GM19240 (cell line): ENCODE measurements around the gene PRPF40B.

Experiments used
- DNase-seq: peaks from one replicate; pipeline ENCODE4 v3.0.0; 2011; ENCODE audit warnings: low spot score; ENCODE audit not compliant: insufficient read length

PRPF40B gene

DNA sequence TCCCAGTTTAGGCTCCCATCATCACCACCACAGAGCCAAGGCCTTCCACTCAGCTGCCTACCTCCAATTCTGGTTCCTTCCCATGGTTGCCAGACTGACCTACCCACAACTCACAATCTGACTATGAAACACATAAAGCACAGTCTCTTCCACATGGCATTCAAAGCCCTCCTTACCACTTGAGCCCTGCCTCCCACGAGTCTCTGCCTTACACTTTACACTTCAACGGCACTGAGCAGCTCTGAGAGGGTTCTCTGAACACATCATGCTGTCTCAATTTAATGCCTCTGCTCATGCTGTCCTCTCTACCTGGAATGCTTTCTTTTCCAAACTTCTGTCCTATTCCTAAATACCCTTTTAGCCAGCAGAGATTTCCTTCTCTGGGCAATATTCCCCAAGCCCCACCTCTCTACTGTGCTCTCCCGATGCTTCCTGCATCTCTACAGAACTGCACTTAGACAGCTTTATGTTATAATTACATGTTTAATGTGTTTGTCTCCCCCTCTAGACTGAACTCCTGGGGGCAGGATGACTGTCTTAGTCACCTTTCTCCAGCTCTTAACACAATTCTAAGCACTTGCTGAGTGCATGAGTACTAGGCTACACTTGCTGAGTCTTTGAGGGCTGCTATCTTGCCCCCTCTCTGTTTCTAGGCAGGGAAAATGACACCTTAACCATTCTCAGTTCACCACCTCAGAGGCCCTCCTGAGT lies 60.4 kb downstream of the PRPF40B start:
- no peak for DNase-seq

DNA sequence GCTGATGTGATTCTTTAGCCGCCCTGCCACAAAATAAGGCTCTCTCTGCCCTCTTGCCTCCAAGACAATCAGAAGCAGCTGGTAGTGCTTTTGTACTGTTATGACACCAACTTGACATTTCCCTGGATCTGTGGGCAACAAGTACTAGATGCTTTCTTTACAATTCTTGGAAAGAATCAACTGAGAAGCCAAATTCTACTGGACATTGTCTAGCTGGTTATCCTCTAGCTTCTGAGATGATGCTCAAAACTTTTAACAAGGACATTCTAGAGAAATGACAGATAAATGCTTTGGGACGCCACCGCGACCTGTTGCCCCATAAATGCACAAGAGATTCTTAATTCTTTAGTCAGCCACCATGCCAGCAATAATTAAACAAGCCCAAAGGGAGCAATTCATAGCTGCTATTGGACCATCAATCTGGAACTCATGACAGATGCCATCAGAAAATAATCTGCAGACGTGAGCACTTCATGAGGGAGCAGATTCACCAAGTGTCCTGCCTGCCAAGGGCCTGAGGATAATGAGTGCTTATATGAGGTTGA lies 61.0 kb downstream of the PRPF40B start:
- no peak for DNase-seq

DNA sequence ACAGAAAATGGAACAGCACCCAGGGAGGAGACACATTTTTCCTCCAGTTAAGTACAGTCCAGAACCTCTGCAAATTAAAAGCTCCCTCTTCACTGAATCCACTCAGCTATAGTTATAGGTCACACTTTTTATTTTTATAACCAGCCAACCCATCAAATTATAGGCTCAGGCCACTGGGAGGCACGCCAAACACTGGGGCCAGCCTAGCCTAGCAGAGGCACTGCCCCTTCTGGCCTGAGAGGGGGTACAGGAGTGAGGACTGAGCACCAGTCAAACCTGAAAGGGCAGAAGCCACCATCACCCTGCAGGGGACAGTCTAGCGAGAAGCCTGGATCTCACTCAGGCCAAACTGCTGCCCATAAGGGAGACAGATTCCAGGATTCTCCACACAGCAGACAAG lies 64.6 kb downstream of the PRPF40B start:
- no peak for DNase-seq

DNA sequence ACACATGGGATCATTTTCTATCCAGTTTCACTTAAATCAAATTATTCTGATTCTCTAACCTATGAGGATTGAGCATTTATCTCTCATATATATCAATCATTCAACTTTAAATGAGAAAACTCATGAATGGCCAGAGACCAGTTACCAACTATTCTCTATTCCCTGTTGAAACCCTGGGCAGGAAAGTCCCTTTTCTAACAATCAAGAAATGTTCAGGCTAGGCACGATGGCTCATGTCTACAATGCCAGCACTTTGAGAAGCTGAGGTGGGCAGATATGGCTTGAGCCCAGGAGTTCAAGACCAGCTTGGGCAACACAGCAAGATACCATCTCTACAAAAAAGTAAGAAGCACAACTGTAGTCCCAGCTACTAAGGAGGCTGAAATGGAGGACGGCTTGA lies 65.9 kb downstream of the PRPF40B start:
- DNase-seq, result no peak

DNA sequence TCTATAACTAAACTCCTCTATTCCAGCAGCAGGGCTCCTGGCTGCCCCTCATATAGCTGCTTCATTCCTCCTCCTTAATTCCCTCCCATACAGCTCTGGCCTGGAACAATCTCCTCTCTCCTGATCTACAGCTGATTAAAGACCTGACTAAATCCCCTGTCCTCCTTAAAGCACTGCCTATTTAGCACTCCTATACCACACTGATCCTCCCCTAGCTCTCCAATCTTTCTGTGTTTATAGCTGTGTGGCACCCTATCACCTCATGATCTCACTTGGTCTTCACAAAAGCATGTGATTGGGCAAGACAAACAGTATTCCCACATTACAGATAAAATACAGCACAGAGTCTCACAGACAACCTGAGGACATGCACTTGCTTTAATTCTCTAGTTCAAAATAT lies 66.4 kb downstream of the PRPF40B start:
- no peak for DNase-seq

DNA sequence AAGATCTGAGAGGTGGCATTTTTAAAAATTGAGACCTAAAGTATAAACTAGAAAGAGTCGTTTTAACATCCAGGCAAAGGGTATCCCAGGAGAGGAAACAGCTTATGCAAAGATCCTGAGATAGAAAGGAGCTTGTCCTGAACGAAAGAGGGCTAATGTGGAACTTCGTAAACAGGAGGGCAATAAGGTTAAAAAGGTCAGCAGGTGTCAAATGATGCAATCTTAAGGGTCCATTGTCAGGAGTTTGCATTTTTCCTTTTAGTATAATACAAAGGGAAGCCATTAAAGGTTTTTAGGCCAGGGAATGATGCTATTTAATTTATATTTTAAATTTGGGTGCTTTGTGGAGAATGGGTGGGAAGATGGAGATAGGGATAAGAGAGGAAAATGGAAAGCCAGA lies 69.5 kb downstream of the PRPF40B start:
- DNase-seq, result no peak

DNA sequence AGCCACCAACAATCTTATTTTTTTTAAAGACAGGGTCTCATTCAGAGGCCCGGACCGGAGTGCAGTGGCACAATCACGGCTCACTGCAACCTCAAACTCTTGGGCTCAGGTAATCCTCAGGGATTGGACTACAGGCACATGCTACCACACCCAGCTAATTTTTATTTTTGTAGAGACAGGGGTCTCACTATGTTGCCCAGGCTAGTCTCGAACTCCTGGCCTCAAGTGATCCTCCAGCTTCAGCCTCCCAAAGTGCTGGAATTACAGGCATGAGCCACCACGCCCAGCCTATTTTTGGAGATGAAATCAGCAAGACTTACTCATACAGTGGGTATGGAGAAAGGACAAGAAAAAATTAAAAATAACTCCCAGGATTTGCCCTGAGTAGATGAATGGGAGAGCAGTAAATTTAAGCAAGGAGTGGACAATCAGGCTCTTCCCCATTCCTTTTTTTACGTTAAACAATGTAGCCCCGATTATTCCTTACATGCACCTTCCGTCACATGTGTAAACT lies 70.6 kb downstream of the PRPF40B start:
- DNase-seq, result no peak
